Lower lobe of right lung (tissue), 2 donors: ENCODE measurements around the gene CDC45. TPM values are rescaled to one million over a fixed set of nuclear protein-coding genes. Genes with fewer than 3 reads are reported as not detected.

ENCODE experiments used
- ATAC-seq, 2 donors: fragments of 200-7000 bp; cut with Tn5 transposase; one replicate each; pipeline ENCODE4 v1.9.1; 2020 to 2022; ENCODE audit warnings: mild to moderate bottlenecking in 2 of 2, moderate library complexity in 2 of 2
- DNase-seq: peaks from one replicate; pipeline ENCODE4 v3.0.0-alpha.2; 2020
- H3K27ac ChIP-seq: fragments of 200-600 bp; one replicate; pipeline ENCODE4 v1.8.0; 2022
- H3K27me3 ChIP-seq: fragments of 200-600 bp; one replicate; pipeline ENCODE4 v1.8.0; 2022; ENCODE audit warnings: low read depth
- H3K36me3 ChIP-seq: fragments of 200-600 bp; one replicate; pipeline ENCODE4 v1.8.0; 2022; ENCODE audit warnings: mild to moderate bottlenecking
- H3K4me1 ChIP-seq: fragments of 200-600 bp; one replicate; pipeline ENCODE4 v1.8.0; 2022
- H3K4me3 ChIP-seq: fragments of 200-600 bp; one replicate; pipeline ENCODE4 v1.8.0; 2022; ENCODE audit warnings: mild to moderate bottlenecking
- H3K9me3 ChIP-seq: fragments of 200-600 bp; one replicate; pipeline ENCODE4 v1.8.0; 2022
- intact Hi-C: fragments of 100-400 bp; cut with DNase I; formaldehyde crosslinking; loops from one replicate; pipeline ENCODE4 v1.11.0; 2022
- total RNA-seq: library from RNA; stranded (reverse); fragmentation: NEBNext Ultra II Directional; extraction: Animal tissue kit (Norgen Biotek cat#: 25700); gene quantifications from one replicate; pipeline ENCODE4 v1.2.1, GENCODE V29; 2021
- TF ChIP-seq, protein P1 (sequence below): fragments of 200-600 bp; IDR thresholded peaks from one replicate; pipeline ENCODE4 v1.8.0; 2022; ENCODE audit warnings: antibody characterized with exemption, mild to moderate bottlenecking
- donor health status: DM: no; HTN: yes; CAD: no; lungs with severe emphysema.

Gene CDC45
- total RNA-seq, 1 donor from 2014 or later, result 1.4 TPM

DNA sequence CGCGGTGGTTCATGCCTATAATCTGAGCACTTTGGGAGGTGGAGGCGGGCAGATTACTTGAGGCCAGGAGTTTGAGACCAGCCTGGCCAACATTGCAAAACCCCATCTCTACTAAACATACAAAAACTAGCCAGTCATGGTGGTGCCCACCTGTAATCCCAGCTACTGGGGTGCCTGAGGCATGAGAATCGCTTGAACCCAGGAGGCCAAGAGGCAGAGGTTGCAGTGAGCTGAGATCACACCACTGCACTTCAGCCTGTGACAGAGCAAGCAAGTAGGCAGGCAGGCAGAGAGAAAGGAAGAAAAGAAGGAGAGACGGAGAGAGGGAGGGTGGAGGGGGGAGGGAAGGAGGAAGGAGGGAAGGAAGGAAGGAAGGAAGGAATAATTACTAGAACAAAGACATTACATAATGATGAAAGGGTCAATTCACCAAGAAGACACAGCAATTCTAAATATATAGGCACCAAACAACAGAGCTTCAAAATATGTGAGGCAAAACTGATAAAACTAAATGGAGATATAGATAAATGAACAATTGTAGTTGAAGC is 58.3 kb downstream of the CDC45 start:
- no peak for ATAC-seq
- H3K27me3 ChIP-seq, result no peaks in the 10 kb centered on the region
- DNase-seq, result no peak

DNA sequence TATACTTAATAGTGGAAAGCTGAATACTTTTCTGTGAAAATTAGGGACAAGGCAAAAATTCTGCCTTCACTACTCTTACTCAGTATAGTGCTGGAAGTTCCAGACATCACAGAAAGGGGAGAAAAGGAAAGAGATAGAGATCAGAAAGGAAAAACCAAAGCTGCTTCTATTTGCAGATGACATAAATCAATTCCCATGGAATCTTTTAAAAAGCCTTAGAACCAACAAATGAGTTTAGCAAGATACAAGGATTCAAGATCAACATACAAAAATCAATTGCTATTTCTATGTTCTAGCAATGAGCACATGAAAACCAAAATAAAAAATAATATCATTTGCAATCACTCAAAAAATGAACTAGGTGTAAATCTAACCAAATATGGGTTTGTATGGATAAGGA is 60.7 kb downstream of the CDC45 start:
- TF ChIP-seq, protein P1, sequence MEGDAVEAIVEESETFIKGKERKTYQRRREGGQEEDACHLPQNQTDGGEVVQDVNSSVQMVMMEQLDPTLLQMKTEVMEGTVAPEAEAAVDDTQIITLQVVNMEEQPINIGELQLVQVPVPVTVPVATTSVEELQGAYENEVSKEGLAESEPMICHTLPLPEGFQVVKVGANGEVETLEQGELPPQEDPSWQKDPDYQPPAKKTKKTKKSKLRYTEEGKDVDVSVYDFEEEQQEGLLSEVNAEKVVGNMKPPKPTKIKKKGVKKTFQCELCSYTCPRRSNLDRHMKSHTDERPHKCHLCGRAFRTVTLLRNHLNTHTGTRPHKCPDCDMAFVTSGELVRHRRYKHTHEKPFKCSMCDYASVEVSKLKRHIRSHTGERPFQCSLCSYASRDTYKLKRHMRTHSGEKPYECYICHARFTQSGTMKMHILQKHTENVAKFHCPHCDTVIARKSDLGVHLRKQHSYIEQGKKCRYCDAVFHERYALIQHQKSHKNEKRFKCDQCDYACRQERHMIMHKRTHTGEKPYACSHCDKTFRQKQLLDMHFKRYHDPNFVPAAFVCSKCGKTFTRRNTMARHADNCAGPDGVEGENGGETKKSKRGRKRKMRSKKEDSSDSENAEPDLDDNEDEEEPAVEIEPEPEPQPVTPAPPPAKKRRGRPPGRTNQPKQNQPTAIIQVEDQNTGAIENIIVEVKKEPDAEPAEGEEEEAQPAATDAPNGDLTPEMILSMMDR, result no peak
- intact Hi-C loops, result no loop called here
- Histone ChIP-seq H3K4me3 (no peak overlapping the region), H3K27me3 (no peaks in the 10 kb centered on the region), H3K27ac (no peak overlapping the region), H3K4me1 (peaks cover 13% of the 10 kb centered on the region), H3K36me3 (no peaks in the 10 kb centered on the region), H3K9me3 (no peaks in the 10 kb centered on the region)
- ATAC-seq (no peak), DNase-seq (no peak)

More for the DNA sequence above, 58.3 kb downstream of the CDC45 start:
- H3K36me3 ChIP-seq, result no peaks in the 10 kb centered on the region
- H3K4me3 ChIP-seq, result no peak overlapping the region
- H3K9me3 ChIP-seq, result no peaks in the 10 kb centered on the region
- TF ChIP-seq, protein P1, result no peak
- intact Hi-C loops, result no loop called here
- no peaks in the 10 kb centered on the region for H3K4me1 ChIP-seq
- H3K27ac ChIP-seq, result no peak overlapping the region

DNA sequence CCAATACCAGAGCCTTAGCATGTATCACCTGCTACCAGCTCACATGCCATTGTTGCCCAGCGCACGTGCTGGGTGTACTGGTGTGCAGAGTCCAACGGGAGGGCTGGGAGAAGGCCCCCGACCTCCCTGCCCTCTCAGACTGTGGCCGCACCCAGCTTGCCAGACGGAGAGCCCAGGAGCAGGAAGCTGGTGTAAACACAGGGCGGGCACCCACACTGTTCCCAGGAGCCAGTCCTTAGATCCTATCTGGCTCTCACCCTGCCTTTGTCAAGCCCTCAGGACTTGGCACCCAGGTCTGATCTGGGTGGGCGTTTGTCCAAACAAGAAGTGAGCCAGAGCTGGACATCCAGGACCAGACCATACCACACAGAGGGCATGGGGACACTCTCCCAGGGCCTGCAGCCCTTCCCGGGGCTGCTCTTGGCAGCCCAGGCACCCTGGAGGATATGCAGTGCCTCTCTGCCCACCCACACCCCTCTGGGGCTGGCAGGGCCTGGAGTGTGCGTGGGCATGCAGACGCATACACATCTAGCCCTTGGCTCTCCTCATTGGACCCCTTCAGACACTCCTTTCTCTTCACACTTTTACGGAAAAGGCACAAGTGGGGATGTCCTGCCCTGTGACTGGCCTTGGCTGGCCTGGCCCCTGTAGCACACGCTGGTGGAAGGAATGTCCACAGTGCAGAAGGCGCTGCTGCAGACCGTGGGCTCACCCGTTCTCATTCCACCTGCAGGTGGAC is 64.4 kb downstream of the CDC45 start:
- Histone ChIP-seq H3K27ac (peak overlapping the region; percentile 36), H3K4me3 (no peak overlapping the region), H3K4me1 (peaks cover 13% of the 10 kb centered on the region), H3K27me3 (no peaks in the 10 kb centered on the region), H3K9me3 (no peaks in the 10 kb centered on the region), H3K36me3 (no peaks in the 10 kb centered on the region)
- TF ChIP-seq, protein P1, result no peak
- intact Hi-C loops, result no loop called here
- DNase-seq, result peak; percentile 56
- ATAC-seq, result peak; percentile 73 to 80

DNA sequence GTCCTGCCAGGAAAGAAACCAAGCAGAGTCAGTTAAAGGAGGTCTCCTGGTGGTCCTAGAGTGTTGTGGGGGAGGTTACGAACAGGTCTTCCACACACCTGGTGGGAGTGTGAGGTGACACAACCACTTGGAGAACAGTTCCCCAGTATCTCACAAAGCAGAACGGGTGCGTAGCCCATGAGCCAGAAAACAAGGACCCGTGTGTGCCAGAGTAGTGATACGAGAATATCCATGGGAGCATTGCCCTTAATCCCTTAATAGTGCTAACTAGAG is 66.2 kb downstream of the CDC45 start:
- H3K27ac ChIP-seq, result no peak overlapping the region
- H3K36me3 ChIP-seq, result no peaks in the 10 kb centered on the region
- intact Hi-C loops, result no loop called here
- DNase-seq (no peak), ATAC-seq (no peak)
- no peak overlapping the region for H3K4me3 ChIP-seq
- H3K4me1 ChIP-seq, result peaks cover 13% of the 10 kb centered on the region
- TF ChIP-seq, protein P1, result no peak
- H3K9me3 ChIP-seq, result no peaks in the 10 kb centered on the region
- no peaks in the 10 kb centered on the region for H3K27me3 ChIP-seq

DNA sequence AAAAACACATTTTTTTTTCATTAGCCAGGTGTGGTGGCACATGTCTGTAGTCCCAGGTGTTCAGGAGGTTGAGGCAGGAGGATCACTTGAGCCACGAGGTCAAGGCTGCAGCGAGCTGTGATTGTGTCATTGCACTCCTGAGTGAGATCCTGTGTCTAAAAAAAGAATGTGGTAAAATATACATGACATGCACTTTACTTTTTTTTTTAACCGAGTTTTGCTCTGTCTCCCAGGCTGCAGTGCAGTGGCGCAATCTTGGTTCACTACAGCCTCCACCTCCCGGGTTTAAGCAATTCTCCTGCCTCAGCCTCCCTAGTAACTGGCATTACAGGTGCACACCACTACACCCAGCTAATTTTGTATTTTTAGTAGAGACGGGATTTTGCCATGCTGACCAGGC is 67.0 kb downstream of the CDC45 start:
- Histone ChIP-seq H3K4me3 (no peak overlapping the region), H3K9me3 (no peaks in the 10 kb centered on the region), H3K4me1 (peaks cover 13% of the 10 kb centered on the region), H3K36me3 (no peaks in the 10 kb centered on the region), H3K27ac (no peak overlapping the region), H3K27me3 (no peaks in the 10 kb centered on the region)
- intact Hi-C loops, result no loop called here
- TF ChIP-seq, protein P1, result no peak
- ATAC-seq, result no peak
- DNase-seq, result no peak
